Measurements from ENCODE around the gene SOX3. TPM values are rescaled to one million over a fixed set of nuclear protein-coding genes. Genes with fewer than 3 reads are reported as not detected.

SOX3 gene
- total RNA-seq, 1 donor from 2014 or later = not detected

DNA sequence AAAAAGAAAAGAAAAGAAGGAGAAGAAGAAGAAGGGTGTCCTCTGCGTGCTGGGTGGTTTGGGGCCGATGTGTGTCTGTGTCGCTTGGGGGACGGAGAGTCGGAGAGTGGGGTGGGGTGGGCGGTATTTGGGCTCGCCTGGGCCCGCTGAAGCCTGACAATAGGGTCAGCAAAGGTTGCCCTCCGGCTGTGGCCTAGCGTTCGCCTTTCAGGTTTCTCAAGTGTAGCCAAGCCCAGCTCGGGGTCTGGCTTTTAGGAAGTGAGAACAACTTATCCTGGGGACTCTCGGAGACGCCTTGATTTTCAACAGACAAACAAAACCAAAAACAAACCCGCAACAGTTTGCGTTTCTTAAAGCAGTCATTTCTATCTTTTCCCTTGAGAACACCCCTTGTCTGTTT lies 4.1 kb upstream of the SOX3 start:
- Mint-ChIP-seq H3K4me3 (no peak overlapping the region), H3K27me3 (ENCODE audit: low read depth) (peaks cover 94% of the 10 kb centered on the region), H3K9me3 (no peaks in the 10 kb centered on the region), H3K4me1 (peaks cover 34% of the 10 kb centered on the region), H3K27ac (no peak overlapping the region), H3K36me3 (no peaks in the 10 kb centered on the region)
- TF ChIP-seq, protein P1, sequence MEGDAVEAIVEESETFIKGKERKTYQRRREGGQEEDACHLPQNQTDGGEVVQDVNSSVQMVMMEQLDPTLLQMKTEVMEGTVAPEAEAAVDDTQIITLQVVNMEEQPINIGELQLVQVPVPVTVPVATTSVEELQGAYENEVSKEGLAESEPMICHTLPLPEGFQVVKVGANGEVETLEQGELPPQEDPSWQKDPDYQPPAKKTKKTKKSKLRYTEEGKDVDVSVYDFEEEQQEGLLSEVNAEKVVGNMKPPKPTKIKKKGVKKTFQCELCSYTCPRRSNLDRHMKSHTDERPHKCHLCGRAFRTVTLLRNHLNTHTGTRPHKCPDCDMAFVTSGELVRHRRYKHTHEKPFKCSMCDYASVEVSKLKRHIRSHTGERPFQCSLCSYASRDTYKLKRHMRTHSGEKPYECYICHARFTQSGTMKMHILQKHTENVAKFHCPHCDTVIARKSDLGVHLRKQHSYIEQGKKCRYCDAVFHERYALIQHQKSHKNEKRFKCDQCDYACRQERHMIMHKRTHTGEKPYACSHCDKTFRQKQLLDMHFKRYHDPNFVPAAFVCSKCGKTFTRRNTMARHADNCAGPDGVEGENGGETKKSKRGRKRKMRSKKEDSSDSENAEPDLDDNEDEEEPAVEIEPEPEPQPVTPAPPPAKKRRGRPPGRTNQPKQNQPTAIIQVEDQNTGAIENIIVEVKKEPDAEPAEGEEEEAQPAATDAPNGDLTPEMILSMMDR (IDR thresholded peaks at IDR 0.05; ENCODE audit: unreplicated experiment) = no peak
- DNase-seq (ENCODE audit: low spot score in 2 of 2, unreplicated experiment in 2 of 2) = no peak

DNA sequence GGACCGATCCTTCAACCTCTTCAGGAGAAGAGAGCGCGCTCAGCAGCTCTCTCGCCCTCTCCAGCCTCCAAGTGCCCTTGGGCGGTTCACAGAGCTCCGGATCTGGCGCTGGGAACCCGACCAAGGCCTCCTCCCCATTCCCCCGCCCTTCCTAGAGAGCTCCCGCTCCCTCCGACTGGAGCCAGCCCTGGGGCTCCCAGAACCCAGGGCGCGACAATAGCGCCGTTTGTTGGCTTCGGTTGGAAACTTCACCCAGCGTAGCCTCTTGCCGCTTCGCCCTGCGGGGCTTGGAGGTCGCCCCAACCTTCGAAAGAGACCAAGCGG lies 3.1 kb upstream of the SOX3 start:
- H3K4me3 Mint-ChIP-seq = peak overlapping the region; percentile 22
- H3K36me3 Mint-ChIP-seq = no peaks in the 10 kb centered on the region
- DNase-seq (ENCODE audit: low spot score in 2 of 2, unreplicated experiment in 2 of 2) = no peak
- TF ChIP-seq, protein P1 (IDR thresholded peaks at IDR 0.05; ENCODE audit: unreplicated experiment) = no peak
- no peak overlapping the region for H3K27ac Mint-ChIP-seq
- no peaks in the 10 kb centered on the region for H3K9me3 Mint-ChIP-seq
- H3K27me3 Mint-ChIP-seq (ENCODE audit: low read depth) = peaks cover 90% of the 10 kb centered on the region
- peaks cover 38% of the 10 kb centered on the region for H3K4me1 Mint-ChIP-seq

DNA sequence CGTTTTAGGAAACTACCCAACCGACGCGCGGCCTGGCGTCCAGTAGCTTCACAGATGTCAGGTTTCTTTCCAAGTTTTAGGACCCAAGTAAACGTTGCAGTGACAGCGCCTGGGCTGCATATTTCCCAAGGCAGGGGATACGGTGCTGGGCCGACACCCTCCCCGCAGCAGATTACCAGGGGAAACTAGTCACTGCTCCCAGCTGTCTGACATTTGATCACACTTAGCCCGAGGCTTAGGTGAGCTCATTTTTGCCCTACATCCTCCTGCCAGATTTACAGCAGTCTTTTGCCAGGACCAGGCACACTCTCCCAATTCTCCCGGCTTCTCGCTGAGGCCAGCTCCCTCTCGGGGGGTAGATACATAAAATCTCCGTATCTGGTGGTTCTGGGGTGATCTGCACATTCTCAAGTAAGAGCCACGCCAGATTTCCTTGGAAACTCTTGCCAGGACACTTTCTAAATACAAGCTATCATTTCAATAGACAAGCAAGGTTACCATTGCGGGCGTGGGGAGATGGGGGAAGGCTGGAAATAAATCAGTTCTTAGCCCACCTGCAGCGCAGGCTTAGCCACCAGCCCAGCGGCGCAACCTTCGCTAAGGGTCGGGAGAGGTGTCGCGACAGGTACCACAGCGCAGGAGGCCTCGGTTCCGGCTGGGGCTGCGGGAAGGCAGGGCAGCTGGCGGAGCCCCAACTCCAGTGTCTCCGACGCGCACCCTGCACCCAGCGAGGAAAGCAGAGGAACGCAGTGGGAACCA lies 2.5 kb upstream of the SOX3 start:
- Mint-ChIP-seq H3K4me1 (peaks cover 39% of the 10 kb centered on the region), H3K9me3 (no peaks in the 10 kb centered on the region), H3K27ac (no peak overlapping the region), H3K27me3 (ENCODE audit: low read depth) (peaks cover 92% of the 10 kb centered on the region), H3K36me3 (no peaks in the 10 kb centered on the region), H3K4me3 (peak overlapping the region; percentile 22)
- no peak for DNase-seq (ENCODE audit: low spot score in 2 of 2, unreplicated experiment in 2 of 2)
- TF ChIP-seq, protein P1 (IDR thresholded peaks at IDR 0.05; ENCODE audit: unreplicated experiment) = no peak

DNA sequence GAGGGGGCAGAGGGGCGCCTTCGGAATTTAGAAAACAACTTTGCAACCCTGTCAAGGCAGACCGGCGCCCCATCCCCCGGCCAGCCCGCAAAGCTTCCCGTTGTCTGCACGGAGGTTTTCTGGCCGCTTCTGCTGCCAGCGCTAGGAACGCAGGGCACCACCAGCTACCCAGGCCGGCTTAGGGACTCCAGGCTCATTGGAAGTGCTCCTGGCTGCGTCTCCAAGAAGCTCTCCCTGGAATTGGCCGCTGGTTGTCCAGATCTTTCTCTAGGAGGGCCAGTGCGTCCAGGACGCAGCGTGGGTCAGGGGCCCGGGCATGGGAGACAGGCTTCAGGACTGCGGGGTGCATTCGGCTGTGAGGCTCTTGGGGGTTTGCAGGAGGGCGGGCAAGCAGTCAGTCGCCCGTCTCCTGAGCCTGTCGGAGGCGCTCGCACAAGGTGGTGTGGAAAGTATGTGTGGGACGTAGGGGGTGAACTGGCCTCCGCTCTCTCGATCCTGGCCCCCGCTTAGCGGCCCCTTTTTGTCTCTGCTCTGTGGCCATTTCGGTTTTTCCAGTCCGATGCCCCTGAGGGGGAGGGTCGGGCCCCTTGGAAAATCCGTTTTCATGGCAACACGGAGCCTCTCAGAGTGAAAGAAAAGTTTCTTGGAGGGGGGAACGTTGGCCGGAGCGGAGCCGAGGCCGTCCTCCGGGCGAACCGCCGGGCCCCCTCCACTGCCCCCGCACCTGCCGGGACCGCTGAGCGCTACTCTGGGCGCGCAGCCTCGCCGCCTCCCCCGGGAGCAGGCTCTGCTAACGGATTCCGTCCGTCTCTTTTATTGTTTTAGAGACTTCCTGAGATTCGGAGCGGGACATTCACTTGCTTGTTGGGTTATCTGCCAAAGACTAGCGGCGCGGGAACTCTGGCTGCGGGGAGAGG lies 810 bp upstream of the SOX3 start:
- Mint-ChIP-seq H3K27ac (no peak overlapping the region), H3K36me3 (no peaks in the 10 kb centered on the region), H3K4me3 (no peak overlapping the region), H3K4me1 (peaks cover 30% of the 10 kb centered on the region), H3K27me3 (ENCODE audit: low read depth) (peaks cover 93% of the 10 kb centered on the region), H3K9me3 (no peaks in the 10 kb centered on the region)
- TF ChIP-seq, protein P1 (IDR thresholded peaks at IDR 0.05; ENCODE audit: unreplicated experiment) = no peak
- DNase-seq (ENCODE audit: low spot score in 2 of 2, unreplicated experiment in 2 of 2) = no peak

DNA sequence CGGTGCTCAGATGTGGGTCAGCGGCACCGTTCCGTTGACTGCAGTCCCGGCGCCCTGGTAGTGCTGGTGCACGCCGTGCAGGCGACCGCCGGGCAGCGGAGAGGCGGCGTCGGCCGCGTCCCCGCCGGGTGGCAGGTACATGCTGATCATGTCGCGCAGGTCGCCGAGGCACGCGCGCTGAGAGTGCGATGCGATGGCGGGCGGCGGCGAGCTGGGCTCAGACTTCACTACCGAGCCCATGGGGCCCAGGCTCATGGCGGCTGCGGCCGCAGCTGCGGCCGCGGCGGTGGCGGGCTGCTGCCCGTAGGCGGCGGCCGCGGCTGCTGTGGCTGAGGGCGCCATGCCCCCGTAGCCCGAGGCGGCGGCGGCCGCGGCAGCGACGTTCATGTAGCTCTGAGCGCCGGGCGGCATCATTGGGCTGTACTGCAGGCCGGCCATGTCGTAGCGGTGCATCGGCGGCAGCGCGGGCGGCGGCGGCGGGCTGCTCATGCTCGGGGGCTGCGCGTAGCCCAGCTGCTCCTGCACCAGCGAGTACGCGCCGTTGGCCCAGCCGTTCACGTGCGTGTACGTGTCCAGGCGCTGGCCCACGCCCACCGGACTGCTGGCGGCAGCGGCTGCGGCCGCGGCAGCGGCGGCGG lies 1.0 kb downstream of the SOX3 start:
- no peaks in the 10 kb centered on the region for H3K36me3 Mint-ChIP-seq
- H3K4me3 Mint-ChIP-seq = no peak overlapping the region
- no peaks in the 10 kb centered on the region for H3K9me3 Mint-ChIP-seq
- H3K4me1 Mint-ChIP-seq = peaks cover 29% of the 10 kb centered on the region
- H3K27ac Mint-ChIP-seq = no peak overlapping the region
- no peak for DNase-seq (ENCODE audit: low spot score in 2 of 2, unreplicated experiment in 2 of 2)
- peaks cover 93% of the 10 kb centered on the region for H3K27me3 Mint-ChIP-seq (ENCODE audit: low read depth)
- TF ChIP-seq, protein P1 (IDR thresholded peaks at IDR 0.05; ENCODE audit: unreplicated experiment) = no peak
